GM11168 (cell line): ENCODE data around the gene NUP160.
"Not testable (repeated sequence)": the region's sequence is repeated elsewhere in the genome, so short reads cannot be mapped to it uniquely, and the experiment has no call there.

ENCODE experiments used
- in situ Hi-C: fragments of 300-500 bp; cut with MboI; formaldehyde crosslinking; loops from one replicate; pipeline ENCODE4 v1.12.0; 2022; ENCODE audit warnings: low sequenced_read_pairs; ENCODE audit not compliant: unreplicated experiment

Gene NUP160

GRCh38 chr11:47737817-47738216 lies 110.3 kb downstream of the NUP160 start:
- in situ Hi-C loops: not testable (repeated sequence)

DNA sequence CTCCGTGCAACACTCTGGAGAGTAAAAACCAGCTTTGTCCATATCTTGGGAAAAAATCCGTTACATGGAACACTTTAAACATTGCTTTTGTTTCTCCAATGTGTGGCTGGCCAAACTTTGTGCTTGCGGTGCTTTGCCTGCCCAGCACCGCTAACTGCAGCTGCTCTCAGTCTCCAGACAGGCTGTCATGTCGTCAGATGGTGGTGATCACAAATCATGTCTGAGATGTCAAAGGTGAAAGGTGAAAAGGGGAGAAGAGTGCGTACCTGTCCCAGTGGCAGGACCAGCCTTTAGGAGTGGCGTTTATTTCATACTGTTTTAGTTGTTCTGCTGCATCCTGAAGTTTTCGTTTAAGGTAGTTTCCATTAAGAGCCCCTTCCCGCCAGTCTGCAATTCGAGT lies 115.9 kb downstream of the NUP160 start:
- in situ Hi-C loops: no loop called here

GRCh38 chr11:47731475-47731874 lies 116.7 kb downstream of the NUP160 start:
- in situ Hi-C loops: no loop called here
